ENCODE measurements around the gene ZNF496. TPM values are rescaled to one million over a fixed set of nuclear protein-coding genes. Genes with fewer than 3 reads are reported as not detected.
A peak's percentile ranks its signal among the peaks of the same experiment; 100 is the strongest.

Gene ZNF496
- total and polyA plus RNA-seq, 9 of the 15 experiments (the other 6 are each of a cell fraction or from before 2014, with no cell fraction given): 4.3 to 54.0 (median 31.3) TPM

- TF ChIP-seq ZBTB7A (IDR thresholded peaks at IDR 0.05; ENCODE audit: borderline replicate concordance, control insufficient read depth, low read depth, low read length) (no peak), SMAD4 (CRISPR knock-in tag; conservative IDR thresholded peaks at IDR 0.05) (peak; percentile 58; the same call in 1 of the 2 replicates), MED1 (CRISPR knock-in tag; IDR thresholded peaks at IDR 0.05; ENCODE audit: borderline replicate concordance) (no peak), FOXA3 (CRISPR knock-in tag; conservative IDR thresholded peaks at IDR 0.05 in 1 of 2, IDR thresholded peaks at IDR 0.05 in 1 of 2) (no peak), BRD4 (IDR thresholded peaks at IDR 0.05) (no peak), HCFC1 (IDR thresholded peaks at IDR 0.05; ENCODE audit: low read depth, low read length) (no peak), ZNF311 (CRISPR knock-in tag; IDR thresholded peaks at IDR 0.05) (no peak), KLF1 (tag; IDR thresholded peaks at IDR 0.05) (no peak), TEAD4 (IDR thresholded peaks at IDR 0.05; ENCODE audit: low read length) (no peak), TEAD4 (CRISPR knock-in tag; IDR thresholded peaks at IDR 0.05; ENCODE audit: borderline replicate concordance) (no peak), ZNF134 (CRISPR knock-in tag; conservative IDR thresholded peaks at IDR 0.05) (no peak), HDAC8 (tag; IDR thresholded peaks at IDR 0.05) (peak; percentile 83), GMEB1 (CRISPR knock-in tag; IDR thresholded peaks at IDR 0.05) (no peak), RFX1 (IDR thresholded peaks at IDR 0.05) (peak; percentile 73), SAFB2 (IDR thresholded peaks at IDR 0.05; ENCODE audit: borderline replicate concordance, low read depth, low read length, severe bottlenecking) (no peak), PTTG1 (tag; IDR thresholded peaks at IDR 0.05; ENCODE audit: low read depth) (0 out of 2 replicates have a peak, but pooled peaks have one; percentile 19), ZNF707 (CRISPR knock-in tag; conservative IDR thresholded peaks at IDR 0.05) (no peak), ZNF717 (CRISPR knock-in tag; IDR thresholded peaks at IDR 0.05) (no peak), ESRRA (IDR thresholded peaks at IDR 0.05; ENCODE audit: borderline replicate concordance, low read depth) (peak; percentile 81), ZNF384 (IDR thresholded peaks at IDR 0.05; ENCODE audit: low read depth, low read length) (no peak)
- TF ChIP-seq, protein P1, sequence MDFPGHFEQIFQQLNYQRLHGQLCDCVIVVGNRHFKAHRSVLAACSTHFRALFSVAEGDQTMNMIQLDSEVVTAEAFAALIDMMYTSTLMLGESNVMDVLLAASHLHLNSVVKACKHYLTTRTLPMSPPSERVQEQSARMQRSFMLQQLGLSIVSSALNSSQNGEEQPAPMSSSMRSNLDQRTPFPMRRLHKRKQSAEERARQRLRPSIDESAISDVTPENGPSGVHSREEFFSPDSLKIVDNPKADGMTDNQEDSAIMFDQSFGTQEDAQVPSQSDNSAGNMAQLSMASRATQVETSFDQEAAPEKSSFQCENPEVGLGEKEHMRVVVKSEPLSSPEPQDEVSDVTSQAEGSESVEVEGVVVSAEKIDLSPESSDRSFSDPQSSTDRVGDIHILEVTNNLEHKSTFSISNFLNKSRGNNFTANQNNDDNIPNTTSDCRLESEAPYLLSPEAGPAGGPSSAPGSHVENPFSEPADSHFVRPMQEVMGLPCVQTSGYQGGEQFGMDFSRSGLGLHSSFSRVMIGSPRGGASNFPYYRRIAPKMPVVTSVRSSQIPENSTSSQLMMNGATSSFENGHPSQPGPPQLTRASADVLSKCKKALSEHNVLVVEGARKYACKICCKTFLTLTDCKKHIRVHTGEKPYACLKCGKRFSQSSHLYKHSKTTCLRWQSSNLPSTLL (IDR thresholded peaks at IDR 0.05): no peak
- TF ChIP-seq, protein P2, sequence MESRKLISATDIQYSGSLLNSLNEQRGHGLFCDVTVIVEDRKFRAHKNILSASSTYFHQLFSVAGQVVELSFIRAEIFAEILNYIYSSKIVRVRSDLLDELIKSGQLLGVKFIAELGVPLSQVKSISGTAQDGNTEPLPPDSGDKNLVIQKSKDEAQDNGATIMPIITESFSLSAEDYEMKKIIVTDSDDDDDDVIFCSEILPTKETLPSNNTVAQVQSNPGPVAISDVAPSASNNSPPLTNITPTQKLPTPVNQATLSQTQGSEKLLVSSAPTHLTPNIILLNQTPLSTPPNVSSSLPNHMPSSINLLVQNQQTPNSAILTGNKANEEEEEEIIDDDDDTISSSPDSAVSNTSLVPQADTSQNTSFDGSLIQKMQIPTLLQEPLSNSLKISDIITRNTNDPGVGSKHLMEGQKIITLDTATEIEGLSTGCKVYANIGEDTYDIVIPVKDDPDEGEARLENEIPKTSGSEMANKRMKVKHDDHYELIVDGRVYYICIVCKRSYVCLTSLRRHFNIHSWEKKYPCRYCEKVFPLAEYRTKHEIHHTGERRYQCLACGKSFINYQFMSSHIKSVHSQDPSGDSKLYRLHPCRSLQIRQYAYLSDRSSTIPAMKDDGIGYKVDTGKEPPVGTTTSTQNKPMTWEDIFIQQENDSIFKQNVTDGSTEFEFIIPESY (CRISPR knock-in tag; IDR thresholded peaks at IDR 0.05): peak; percentile 83
- TF ChIP-seq, protein P3, sequence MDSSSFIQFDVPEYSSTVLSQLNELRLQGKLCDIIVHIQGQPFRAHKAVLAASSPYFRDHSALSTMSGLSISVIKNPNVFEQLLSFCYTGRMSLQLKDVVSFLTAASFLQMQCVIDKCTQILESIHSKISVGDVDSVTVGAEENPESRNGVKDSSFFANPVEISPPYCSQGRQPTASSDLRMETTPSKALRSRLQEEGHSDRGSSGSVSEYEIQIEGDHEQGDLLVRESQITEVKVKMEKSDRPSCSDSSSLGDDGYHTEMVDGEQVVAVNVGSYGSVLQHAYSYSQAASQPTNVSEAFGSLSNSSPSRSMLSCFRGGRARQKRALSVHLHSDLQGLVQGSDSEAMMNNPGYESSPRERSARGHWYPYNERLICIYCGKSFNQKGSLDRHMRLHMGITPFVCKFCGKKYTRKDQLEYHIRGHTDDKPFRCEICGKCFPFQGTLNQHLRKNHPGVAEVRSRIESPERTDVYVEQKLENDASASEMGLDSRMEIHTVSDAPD (CRISPR knock-in tag; IDR thresholded peaks at IDR 0.05): 0 out of 2 replicates have a peak, but pooled peaks have one; percentile 44
These were observed 40.2 kb upstream of the ZNF496 start (continued) for GRCh38 chr1:247371801-247372259.
